GM12801 (cell line): Measurements from ENCODE around the gene ANAPC10.

Experiments
- TF ChIP-seq, protein P1 (sequence below): IDR thresholded peaks from one replicate; pipeline ENCODE4 v1.5.1; 2011; ENCODE audit warnings: control low read depth; ENCODE audit not compliant: insufficient read length; ENCODE audit errors: extremely low read depth

The ANAPC10 gene

DNA sequence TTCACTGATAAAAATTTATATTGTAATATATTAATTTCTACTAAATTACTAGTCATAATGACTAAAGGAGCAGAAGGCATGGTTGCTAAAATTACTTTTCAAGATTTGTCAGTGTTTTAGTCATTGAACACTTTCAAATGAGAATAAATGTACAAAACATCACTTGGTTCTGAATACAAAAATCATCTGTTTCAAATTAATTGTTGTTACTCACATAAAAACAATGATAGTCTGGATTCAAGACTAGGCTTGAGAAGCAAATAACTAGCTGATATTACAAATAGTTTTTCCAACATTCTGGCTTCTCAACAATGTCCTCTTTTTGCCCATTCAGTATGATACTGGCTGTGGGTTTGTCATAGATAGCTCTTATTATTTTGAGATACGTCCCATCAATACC is 112.5 kb downstream of the ANAPC10 start:
- TF ChIP-seq, protein P1, sequence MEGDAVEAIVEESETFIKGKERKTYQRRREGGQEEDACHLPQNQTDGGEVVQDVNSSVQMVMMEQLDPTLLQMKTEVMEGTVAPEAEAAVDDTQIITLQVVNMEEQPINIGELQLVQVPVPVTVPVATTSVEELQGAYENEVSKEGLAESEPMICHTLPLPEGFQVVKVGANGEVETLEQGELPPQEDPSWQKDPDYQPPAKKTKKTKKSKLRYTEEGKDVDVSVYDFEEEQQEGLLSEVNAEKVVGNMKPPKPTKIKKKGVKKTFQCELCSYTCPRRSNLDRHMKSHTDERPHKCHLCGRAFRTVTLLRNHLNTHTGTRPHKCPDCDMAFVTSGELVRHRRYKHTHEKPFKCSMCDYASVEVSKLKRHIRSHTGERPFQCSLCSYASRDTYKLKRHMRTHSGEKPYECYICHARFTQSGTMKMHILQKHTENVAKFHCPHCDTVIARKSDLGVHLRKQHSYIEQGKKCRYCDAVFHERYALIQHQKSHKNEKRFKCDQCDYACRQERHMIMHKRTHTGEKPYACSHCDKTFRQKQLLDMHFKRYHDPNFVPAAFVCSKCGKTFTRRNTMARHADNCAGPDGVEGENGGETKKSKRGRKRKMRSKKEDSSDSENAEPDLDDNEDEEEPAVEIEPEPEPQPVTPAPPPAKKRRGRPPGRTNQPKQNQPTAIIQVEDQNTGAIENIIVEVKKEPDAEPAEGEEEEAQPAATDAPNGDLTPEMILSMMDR: no peak

DNA sequence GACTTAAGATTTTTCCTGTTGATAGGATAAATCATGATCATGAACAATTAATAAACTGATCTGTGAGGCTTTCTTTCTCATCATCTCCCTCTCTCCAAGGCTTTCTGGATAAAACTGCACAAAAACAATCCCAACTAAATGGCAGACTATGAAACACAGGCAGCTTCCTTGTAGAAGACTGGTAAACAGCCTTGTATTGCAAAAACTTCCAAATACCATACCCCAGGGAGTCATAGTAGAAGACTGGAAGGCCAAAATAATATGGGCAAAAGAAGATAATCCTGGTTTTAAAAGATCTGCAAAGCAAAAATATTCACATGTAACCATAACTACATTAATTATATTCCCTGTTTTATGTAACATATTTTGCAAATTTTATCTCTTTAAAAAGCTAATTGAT is 113.0 kb downstream of the ANAPC10 start:
- TF ChIP-seq, protein P1: no peak

DNA sequence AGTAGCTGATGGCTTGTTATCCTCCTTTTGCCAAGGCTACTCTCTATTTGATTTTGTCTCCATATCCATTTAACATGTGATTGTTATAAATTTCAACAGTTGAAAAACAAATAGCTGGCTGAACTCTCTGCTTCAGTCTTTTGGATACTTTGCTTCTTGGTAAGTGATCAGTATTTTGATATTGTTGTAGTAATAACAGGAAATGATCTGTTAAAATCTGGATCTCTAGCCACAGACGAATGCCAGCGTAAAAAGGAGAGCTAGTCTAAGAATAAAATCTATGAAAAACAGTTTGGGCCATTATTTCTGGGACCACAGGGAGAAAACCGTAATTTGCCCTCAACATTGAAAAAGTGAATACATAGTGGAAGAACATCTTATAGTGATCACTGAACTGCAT is 113.8 kb downstream of the ANAPC10 start:
- TF ChIP-seq, protein P1: no peak

DNA sequence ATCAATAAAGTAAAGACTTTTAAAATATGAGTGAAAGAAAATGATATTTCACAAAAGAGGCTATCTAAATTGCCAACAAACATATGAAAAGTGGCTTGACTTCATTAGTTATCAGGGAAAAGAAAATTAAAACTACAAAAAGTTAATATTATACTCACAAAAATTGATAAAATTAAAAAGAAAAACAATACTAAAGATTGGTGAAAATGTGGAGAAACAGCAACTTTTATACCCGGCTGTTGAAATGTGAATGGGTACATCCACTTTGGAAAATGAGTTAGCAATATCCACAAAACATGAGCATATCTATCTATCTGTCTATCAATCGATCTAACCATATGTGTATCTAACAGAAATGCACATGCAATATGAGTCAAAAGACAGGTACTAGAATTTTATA is 122.3 kb downstream of the ANAPC10 start:
- TF ChIP-seq, protein P1: no peak

DNA sequence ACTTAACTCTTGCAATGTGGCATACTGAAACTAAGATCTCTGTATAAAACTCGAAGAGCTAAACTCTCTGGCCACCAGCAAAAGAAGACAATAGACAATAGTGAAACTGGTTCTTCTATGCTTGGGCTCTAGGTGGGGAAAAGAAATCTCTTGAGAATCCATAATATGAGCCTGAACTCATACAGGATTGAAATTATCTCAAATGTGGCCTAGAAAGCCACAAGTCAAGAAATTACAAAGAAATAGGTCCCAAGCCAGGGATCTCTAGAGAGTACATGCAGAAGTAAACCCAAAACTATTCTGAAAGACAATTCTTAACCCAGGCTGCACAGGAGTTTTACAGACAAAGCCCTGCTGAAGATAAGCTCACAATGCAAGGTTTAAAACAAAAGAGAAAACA is 127.4 kb downstream of the ANAPC10 start:
- TF ChIP-seq, protein P1: no peak

DNA sequence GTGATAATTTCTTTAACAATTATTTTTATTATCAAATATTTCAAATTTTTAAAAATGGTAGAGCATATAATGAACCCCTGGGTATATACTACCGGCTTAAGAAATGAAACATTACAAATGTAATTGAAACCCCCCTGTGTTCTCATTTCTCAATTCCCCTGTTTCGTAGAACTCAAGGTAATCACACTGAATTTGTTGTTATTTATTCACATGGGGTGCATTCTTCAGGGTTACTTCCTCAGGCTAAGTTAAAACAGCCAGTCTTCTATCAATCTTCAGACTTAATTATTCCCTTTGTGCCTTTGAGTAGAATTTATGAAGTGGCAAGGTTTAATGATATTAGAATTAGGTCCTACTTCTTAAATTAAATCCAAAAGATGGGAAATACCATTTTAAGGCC is 128.2 kb downstream of the ANAPC10 start:
- TF ChIP-seq, protein P1: no peak

DNA sequence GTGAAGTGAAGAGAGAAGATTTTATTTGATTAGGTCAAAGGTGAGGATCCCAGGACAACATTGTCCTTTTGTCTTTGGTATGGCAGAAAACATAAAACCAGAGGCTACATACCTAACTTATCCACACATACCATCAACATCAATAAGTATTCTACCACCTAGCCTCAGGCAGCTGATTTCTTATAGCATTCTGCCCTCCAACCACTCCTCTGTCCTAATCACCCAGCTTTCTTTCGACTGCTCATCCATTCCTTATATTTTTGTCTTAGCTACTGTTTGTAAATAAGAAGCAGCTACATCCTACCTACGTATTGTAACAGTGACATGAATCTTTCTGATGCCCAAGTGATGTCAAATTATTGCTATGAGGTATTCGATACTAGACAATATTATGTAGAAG is 129.4 kb downstream of the ANAPC10 start:
- TF ChIP-seq, protein P1: no peak

DNA sequence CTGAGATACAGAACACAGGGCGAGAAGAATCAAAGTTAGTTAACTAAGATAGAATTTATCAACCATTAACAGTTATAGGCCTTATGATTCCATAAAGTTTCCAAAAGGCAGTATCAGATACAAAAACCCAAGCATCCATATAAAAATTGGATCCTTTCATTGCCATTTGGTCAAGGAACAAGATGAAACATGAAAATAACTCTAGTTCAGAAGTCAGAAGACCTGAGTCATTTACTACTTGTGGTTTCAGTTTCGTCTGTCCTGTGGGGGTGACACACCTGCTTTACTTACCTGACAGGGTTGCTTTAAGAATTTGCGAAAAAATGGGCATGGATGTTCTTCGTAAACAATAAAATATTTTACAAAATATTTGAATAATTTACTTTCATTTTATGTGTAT is 130.8 kb downstream of the ANAPC10 start:
- TF ChIP-seq, protein P1: no peak
